Inferior parietal cortex (tissue), 1 donor: ENCODE results near the gene ALDH7A1.

ENCODE experiments used
- DNase-seq: peaks from one replicate; pipeline ENCODE4 v3.0.0-alpha.2; 2016; ENCODE audit errors: extremely low spot score

Gene ALDH7A1

DNA sequence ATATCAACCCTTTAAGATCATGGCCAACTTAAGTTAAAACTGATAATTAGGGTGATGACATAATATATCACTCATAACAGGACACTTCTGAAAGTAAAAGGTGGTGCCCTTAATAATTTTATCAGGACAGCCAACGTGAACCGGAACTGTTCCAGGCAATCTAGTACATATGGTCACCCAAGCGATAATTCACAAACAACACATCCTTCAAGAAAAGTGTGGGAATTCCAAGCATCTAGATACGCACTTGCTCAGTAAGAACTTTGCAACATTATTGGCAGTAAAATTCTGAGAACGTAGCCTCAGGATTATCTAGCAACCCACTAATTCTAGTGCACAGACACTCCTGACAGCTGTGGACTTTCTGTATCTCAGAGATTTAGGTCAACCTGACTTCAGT lies 85.7 kb downstream of the ALDH7A1 start:
- no peak for DNase-seq

DNA sequence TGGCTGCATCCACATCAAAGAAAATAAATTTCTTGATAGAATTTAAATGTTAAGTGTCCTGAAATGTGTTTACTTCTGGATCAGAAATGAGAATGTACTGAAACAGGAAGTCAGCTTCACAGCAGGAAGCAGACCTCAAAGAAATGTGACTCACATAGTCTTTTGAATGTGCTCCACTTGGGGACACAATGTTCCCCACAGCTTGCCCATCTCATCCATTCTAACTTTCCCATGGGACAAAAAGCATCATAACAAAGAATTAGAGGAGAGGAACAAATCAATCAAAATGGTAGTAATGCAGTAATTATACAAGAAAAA lies 86.1 kb downstream of the ALDH7A1 start:
- no peak for DNase-seq

DNA sequence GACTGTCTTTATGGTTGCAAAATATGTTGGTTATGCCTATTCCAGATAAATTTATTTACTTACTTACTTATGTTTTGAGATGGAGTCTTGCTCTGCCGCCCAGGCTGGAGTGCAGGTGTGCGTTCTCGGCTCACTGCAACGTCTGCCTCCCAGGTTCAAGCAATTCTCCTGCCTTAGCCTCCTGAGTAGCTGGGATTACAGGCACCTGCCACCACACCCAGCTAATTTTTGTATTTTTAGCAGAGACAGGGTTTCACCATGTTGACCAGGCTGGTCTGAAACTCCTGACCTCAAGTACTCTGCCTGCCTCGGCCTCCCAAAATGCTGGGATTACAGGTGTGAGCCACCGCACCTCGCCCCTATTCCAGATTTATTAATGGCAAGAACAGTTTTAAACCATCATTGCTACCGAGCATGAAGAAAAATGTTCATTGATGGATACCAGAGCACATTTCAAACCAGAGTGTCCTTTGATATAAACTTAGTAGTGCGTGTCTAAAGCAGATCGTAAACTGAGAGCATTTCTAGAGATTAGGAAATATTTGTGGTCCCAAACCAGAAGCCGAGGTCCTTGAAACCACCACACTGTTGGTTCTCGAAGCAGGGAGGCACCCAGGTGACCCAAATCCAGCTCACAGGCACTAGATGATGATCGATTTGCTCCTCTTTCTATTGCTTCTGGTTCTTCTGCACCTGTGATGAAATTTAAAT lies 86.6 kb downstream of the ALDH7A1 start:
- no peak for DNase-seq

DNA sequence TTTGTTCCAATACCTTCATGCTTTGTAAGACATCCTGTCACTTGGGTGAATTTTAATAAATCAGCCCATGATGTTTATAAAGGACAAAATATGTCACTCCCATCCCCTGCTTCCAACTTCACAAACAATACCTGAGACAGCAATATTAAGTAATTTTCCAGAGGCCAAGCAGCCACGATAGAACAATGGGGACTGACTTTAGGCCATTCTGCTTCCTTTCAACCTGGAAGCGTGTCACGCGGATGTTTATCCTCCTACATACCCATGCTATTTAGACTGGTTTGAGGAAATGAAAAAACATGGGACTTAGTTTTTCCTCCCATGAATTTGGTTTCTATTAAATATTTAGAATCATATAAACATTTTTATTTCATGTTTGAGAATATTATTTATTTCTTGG lies 88.9 kb downstream of the ALDH7A1 start:
- no peak for DNase-seq

DNA sequence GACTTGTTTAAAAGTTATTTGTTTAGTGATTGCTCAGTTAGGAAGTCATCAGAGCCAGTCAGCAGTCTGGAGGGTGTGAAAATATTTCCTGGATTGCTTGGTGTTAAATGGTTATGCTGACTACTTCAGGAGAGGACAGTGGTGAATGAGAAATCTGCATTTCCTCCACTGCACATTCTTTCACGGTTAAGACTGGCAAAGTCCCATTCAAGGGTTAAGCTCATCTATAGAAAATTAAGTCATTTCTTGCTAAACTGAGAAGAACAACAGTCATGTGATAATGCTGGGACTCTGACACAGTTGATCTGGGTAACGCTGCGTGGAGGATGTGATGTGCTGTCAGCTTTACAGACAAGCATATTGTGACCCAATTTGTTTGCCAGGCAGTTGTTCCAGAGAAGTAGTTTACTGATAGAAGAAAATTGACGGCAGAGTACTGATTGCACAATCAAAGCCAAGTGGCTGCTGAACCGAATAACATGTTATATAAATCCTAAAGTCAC lies 91.4 kb downstream of the ALDH7A1 start:
- DNase-seq = no peak

DNA sequence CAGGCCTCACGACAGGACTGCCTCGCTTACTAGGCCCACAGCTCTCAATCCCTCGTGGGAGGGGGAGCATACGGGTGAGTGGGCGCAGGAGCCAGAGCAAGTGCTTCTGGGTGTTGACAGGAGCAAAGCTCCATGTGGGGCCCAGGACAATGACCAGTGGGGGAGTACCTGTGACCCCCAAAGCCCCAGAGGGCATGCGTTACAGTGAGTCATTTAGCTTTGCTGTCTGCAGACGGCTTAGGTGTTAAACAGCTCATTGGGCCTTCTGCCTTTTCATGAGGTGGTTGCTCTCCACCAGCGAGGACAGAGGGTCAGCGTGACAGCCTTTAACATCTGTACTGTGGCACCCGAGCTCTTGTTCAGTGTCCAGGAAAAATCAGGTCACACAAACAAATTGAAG lies 93.6 kb downstream of the ALDH7A1 start:
- DNase-seq = no peak

DNA sequence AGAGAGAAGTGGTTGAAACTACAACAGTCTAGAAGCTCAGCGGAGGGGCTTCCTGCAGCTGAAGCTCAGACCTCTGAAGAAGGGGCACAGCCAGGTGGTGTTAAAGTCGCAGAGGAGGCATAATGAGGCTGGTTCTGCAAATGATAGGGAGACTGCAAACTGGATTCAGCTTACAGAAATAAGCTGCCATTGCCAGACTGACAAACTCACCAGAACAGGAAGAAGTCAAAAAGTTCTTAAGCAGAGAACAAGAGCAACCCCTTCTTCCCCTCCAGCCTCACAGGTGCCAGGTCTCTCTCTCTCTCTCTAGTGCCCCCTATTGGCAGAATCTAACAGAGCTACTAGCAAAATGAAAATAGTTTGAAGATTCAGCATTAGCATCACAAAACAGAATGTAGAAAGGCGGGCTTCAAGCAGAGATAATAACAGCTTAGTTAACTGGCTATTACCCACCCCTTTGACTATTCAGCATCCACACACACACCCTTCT lies 95.1 kb downstream of the ALDH7A1 start:
- no peak for DNase-seq

DNA sequence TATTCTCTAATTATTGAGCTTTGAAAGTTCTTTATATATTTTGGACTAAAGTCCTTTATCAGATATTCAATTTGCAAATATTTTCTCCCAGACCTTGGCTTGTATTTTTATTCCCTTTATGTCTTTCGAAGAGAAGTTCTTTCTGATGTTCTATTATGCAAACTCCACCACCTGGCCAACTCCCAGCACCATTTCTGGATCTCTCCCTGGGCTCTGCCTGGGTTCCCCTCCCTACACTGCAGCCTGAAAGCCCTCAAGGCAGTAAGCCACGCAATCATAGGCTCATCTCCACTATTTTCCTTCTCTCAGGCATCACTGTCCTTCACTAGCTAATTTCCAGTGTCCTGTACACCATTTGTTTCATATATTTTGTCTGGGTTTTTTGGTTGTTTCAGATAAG lies 95.7 kb downstream of the ALDH7A1 start:
- DNase-seq = no peak

DNA sequence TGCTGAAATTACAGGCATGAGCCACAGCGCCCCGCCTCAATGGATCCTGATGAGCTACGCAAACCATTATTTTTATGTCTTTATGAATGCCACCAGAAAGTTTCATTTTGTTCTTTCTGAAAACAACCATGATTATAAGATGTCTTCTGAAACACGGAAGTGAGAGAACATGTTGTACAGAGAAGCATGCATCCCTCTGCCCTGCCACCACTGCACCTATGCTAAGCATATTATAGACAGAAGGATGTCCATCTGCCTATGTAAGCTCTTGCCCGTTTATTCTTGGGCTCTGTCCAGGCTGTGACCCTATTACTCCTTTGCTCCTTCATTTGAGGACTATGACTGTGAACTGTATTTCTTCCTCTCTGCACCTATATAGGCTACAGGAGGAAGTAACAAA lies 97.5 kb downstream of the ALDH7A1 start:
- DNase-seq = no peak

DNA sequence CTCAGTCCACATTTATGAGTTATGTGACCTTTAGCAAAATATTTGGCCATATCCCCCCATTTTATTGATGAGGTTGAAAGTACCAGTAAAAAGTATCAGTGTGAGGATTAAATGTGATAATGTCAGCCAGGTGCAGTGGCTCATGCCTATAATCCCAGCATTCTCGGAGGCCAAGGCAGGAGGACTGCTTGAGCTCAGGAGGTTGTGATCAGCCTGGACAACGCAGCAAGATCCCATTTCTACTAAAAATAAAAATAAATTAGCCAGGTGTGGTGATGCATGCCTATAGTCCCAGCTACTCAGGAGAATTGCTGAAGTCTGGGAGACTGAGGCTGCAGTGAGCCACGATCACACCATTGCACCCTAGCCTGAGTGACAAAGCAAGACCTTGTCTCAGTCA lies 100.6 kb downstream of the ALDH7A1 start:
- no peak for DNase-seq

DNA sequence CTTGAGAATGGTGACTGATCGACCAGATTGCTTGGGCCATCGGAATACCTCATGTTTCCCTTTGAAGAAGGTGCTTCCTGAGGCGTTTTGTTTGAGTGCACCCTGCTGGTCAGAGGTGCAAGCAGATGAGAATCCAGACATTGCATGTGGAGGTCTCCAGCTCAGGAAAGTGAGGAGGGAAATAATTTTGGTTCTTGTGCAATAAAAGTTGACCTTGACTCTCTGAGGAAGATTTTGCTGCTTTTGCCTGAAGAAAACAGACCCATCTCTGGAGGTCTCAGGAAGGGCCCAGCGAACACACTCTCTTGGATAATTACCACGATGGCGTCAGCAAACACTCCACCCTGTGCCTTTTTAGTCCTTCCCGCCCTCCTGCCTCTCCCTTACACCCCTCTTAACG lies 102.1 kb downstream of the ALDH7A1 start:
- no peak for DNase-seq

DNA sequence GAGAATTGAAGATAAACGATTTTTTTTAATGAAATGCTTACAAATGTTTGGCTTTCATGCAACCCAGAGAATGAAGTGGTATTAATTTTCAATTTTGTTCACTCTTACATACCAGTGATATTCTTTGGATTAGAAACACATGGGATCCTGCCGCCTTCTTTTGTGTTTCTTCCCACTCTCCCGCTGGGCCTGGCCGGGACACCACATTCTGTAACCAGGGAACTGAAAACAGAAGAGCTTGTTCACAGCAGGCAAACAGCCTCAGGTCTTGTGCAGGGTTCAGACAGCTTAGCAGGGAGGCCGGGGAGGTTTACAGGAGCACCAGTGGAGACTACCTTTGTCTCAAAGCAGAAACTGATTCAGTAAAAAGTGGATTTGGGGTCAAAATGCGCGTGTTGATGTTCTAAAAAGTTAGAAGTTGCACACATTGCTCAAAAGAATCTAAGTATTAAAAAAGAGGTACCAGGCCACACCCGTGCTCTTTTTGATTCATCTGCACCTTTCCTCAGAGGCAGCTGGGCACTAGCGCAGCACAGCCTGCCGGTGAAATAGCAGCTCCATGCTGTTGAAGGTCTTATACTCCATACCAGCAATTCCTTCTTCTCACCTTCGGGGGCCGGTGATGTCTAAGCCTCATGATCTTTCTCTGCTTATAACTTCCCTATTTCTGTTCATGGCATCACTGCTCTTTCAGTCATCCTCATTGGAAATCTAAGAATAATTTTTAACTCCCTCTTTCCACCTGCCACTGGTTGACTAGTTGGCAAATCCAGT lies 104.7 kb downstream of the ALDH7A1 start:
- no peak for DNase-seq

DNA sequence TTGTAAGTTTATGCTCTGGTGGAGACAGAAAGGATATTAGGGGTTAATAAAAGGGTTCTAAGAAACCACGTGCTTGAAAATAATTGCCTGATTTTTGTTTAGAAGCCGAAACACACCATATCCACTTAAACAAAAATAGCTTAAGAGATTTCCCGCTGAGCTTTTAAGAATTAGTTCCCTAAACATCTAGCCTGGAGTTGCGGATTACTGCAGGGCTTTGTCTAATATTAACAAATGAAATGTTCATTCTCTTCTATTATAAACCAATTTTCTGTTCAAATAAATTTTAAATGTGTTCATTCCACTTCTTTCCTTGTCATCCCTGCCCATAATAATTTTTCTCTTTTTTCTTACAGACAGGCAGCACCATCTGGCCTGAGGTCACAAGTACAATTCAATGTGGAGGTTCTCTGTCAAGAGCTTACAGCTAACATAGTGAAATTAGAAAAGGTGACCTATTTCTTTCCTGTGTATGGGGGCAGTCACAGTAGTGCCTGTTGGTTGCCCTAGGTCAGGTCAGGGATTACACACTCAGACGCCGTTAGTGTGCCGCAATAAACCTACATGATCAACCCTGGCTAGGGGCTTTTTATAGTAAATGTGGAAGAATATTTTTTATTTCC lies 106.5 kb downstream of the ALDH7A1 start:
- no peak for DNase-seq

DNA sequence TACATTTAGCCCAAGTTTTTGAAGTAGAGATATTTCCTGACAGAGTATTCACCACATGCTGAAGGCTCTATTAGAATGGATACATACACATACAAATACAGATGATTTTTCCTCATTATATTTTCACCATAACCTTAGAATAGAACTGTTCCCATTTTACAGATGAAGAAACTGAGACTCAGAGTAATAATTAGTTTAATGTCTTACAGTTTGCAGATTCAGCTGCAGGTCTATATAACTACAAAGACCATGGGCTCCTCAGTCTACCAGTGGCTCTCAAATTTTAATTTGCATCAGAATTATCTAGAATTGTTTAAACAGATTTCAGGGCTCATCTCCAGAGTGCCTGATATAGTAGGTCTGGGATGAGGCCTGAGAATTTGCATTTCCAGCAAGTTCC lies 107.4 kb downstream of the ALDH7A1 start:
- DNase-seq = no peak

DNA sequence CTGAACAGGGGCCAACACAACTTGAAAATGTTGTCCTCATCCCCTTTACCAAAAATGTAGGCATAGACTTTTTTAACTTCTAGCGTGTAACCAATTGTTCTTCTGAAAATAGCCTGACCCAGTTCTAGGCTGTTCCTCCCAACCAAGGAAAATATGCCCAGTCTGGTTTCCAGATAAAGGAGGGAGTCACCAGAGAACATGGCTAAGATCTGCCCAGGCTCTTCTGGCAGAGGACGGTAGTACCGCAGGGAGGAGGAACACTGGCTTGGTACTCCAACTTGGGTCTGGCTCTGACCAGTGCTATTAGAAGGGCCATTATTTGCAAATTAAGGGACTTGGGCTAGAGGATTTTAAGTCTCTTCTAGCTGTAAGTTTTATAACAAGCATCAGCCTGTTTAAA lies 108.7 kb downstream of the ALDH7A1 start:
- no peak for DNase-seq

DNA sequence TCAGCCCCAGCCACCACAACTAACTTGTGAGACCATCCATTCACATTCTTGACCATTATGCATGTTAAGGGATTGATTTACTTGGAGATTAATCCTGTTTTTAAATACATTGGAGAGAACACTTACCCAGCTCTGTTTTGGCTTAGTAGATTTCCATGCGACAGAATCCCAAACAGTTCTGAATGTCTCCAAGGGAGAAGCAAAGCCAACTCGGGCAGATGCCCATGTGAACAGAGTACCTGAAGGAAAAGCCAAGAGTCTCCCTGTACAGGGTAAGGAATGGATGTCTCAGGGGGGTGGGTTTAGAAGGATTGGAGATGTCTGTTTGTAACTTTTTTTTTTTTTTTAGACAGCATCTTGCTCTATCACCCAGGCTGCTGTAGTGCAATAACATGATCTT lies 110.8 kb downstream of the ALDH7A1 start:
- DNase-seq = no peak

DNA sequence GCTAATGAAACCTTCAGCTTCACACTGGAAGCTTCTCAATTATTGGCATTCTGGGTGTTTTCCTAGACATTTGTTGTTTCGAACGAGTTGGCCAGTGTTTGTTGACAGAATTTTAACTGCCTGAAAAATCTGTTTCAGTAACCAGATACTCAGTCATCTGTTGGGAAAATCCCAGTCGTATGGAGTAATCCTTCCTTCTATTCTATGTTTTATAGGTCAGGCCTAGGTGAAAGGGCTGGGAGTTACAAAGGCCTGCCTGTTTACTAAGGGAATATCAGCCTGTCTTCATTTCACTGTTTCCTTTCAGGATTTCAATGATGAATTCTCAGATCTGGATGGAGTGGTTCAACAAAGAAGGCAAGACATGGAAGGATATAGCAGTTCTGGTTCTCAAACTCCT lies 111.9 kb downstream of the ALDH7A1 start:
- DNase-seq = no peak

DNA sequence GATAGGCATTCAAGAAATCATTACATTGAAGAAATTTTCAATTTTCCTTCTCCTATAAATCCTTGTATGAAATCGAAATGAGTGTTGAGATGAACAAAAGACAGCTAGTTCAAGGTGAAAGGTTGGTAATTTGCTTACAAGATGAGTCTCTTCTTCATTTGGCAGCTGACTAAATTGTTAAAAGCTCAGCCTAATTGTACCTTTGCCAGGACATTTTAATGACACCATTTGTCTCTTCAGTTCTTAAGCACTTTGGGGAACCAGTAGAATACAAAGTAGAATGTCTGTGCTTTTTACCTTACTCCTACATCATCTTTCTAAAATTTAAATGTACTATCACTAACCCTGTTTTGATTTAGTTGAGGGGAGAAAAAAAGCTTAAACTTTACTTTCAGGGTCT lies 112.4 kb downstream of the ALDH7A1 start:
- no peak for DNase-seq

DNA sequence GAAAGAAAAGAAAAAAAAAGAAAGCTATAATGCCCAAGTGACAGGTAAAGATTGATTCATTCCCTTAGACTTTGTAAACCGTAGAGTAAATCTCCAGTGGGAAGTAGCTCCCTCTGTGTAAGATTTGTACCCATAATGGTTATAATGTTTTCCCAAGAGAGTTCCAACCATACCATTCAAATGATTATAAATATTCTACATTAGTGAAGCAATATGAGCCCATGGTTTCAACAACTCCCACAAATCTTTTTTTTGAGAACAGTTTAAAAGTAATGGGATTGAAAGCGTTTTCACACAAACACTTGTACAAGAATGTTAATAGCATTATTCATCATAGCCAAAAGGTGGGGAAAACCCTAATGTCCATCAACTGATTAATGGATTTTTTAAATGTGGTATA lies 113.8 kb downstream of the ALDH7A1 start:
- no peak for DNase-seq
